AG09319 (cell line): ENCODE results near the gene ZNF468.
A peak's percentile ranks its signal among the peaks of the same experiment; 100 is the strongest.
"Not testable (repeated sequence)": the region's sequence is repeated elsewhere in the genome, so short reads cannot be mapped to it uniquely, and the experiment has no call there.

Source experiments
- DNase-seq: peaks from one replicate; pipeline ENCODE4 v3.0.0-alpha.2; 2010; ENCODE audit warnings: low read depth; ENCODE audit errors: extremely low read depth
- CTCF ChIP-seq: IDR thresholded peaks from 2 replicates; pipeline ENCODE4 v1.5.1; 2011; ENCODE audit warnings: low read depth, mild to moderate bottlenecking, inconsistent platforms, low read length, moderate library complexity

The ZNF468 gene

GRCh38 chr19:52857378-52858191, at the start of gene ZNF468:
Gene ZNF468, minus strand, starts transcription at chr19:52857619. Its CDS starts 3,347 bp downstream, at chr19:52854272.
- DNase-seq, result peak; percentile 16

- not testable (repeated sequence) for DNase-seq
Measured at GRCh38 chr19:52904052-52904780, 46.8 kb upstream of the ZNF468 start.

- no peak for DNase-seq
- TF ChIP-seq CTCF, result no peak
Measured at GRCh38 chr19:52901842-52902241, 44.4 kb upstream of the ZNF468 start.

GRCh38 chr19:52898596-52898995, 41.2 kb upstream of the ZNF468 start:
- not testable (repeated sequence) for DNase-seq

- DNase-seq, result no peak
- no peak for TF ChIP-seq CTCF
Measured at GRCh38 chr19:52898101-52898500, 40.7 kb upstream of the ZNF468 start.

GRCh38 chr19:52897138-52897935, 39.9 kb upstream of the ZNF468 start, which contains the start of gene ZNF320:
Gene ZNF320, minus strand, starts transcription at chr19:52897635. Its CDS starts 7,380 bp downstream, at chr19:52890255.
- peak; percentile 78 for DNase-seq
- no peak for TF ChIP-seq CTCF

GRCh38 chr19:52896431-52897137, 39.2 kb upstream of the ZNF468 start:
- TF ChIP-seq CTCF, result no peak
- DNase-seq, result no peak

- DNase-seq, result no peak
- no peak for TF ChIP-seq CTCF
Measured at GRCh38 chr19:52891336-52891735, 33.9 kb upstream of the ZNF468 start.
